GM18867 (cell line): ENCODE data around the gene BCL2L1.
A peak's percentile ranks its signal among the peaks of the same experiment; 100 is the strongest.
"Not testable (repeated sequence)": the region's sequence is repeated elsewhere in the genome, so short reads cannot be mapped to it uniquely, and the experiment has no call there.

Experiments used
- ATAC-seq: cut with Tn5 transposase; IDR thresholded peaks from one replicate; pipeline ENCODE4 v1.9.1; 2021; ENCODE audit warnings: mild to moderate bottlenecking, moderate library complexity; ENCODE audit not compliant: unreplicated experiment

Gene BCL2L1

GRCh38 chr20:31677553-31678260, 45.0 kb downstream of the BCL2L1 start:
- no peak for ATAC-seq

- no peak for ATAC-seq
These were observed 46.1 kb downstream of the BCL2L1 start for GRCh38 chr20:31676609-31676989.

GRCh38 chr20:31675828-31676608, 46.6 kb downstream of the BCL2L1 start:
- peak; percentile 72 for ATAC-seq

GRCh38 chr20:31674895-31675827, 47.5 kb downstream of the BCL2L1 start:
- peak; percentile 51 for ATAC-seq

GRCh38 chr20:31673943-31674463, 48.7 kb downstream of the BCL2L1 start:
- no peak for ATAC-seq

GRCh38 chr20:31673435-31673834, 49.2 kb downstream of the BCL2L1 start:
- no peak for ATAC-seq

GRCh38 chr20:31671324-31671723, 51.3 kb downstream of the BCL2L1 start:
- ATAC-seq, result no peak

GRCh38 chr20:31670371-31671228, 52.1 kb downstream of the BCL2L1 start:
- no peak for ATAC-seq

- ATAC-seq, result no peak
These were observed 52.8 kb downstream of the BCL2L1 start for GRCh38 chr20:31669876-31670275.

- ATAC-seq, result not testable (repeated sequence)
These were observed 53.7 kb downstream of the BCL2L1 start for GRCh38 chr20:31668944-31669343.

GRCh38 chr20:31667315-31668285, 55.1 kb downstream of the BCL2L1 start:
- no peak for ATAC-seq

- no peak for ATAC-seq
These were observed 56.2 kb downstream of the BCL2L1 start for GRCh38 chr20:31666258-31667042.

GRCh38 chr20:31665753-31666152, 56.9 kb downstream of the BCL2L1 start:
- ATAC-seq, result no peak

GRCh38 chr20:31664696-31665354, 57.8 kb downstream of the BCL2L1 start:
- no peak for ATAC-seq

- ATAC-seq, result no peak
These were observed 58.6 kb downstream of the BCL2L1 start for GRCh38 chr20:31663838-31664695.

GRCh38 chr20:31663524-31663837, 59.2 kb downstream of the BCL2L1 start:
- ATAC-seq, result no peak

GRCh38 chr20:31662372-31662854, 60.3 kb downstream of the BCL2L1 start:
- no peak for ATAC-seq
